Pancreas (tissue), 10 donors: ENCODE measurements around the gene ELOVL5. TPM values are rescaled to one million over a fixed set of nuclear protein-coding genes. Genes with fewer than 3 reads are reported as not detected.

Experiments
- ATAC-seq, 4 donors: fragments of 200-7000 bp; cut with Tn5 transposase; one replicate each; pipeline versions ENCODE4 v1.8.0 to v1.9.1; 2020; ENCODE audit warnings: mild to moderate bottlenecking in 4 of 4, moderate library complexity in 4 of 4
- DNase-seq, 6 donors: peaks; one replicate each; pipeline ENCODE4 v3.0.0-alpha.2; 2020
- FAIRE-seq: peaks from 2 replicates; lab custom pipeline; 2012; peaks lifted over from hg19 to GRCh38; lab: Jason Lieb, UNC
- H3K27ac ChIP-seq, 4 donors: fragments of 200-600 bp; sonication (generic); 1 replicate in 3 of 4; 2 replicates in 1 of 4; pipeline versions ENCODE4 v1.5.0 to v1.8.0; 2020
- H3K27me3 ChIP-seq, 4 donors: fragments of 200-600 bp; one replicate each; pipeline ENCODE4 v1.8.0; 2021
- H3K36me3 ChIP-seq, 3 donors: fragments of 200-600 bp; sonication (generic) in 1 of 3; one replicate each; pipeline versions ENCODE4 v1.5.0 to v1.8.0; 2020 to 2021
- H3K4me1 ChIP-seq, 3 donors: fragments of 200-600 bp; one replicate each; pipeline ENCODE4 v1.8.0; 2021
- H3K4me3 ChIP-seq, 4 donors: fragments of 200-600 bp; sonication (generic) in 2 of 4; one replicate each; pipeline versions ENCODE4 v1.5.0 to v1.8.0; 2020 to 2021
- H3K9me3 ChIP-seq, 4 donors: fragments of 200-600 bp; one replicate each; pipeline ENCODE4 v1.8.0; 2021
- WGBS, 2 donors: extraction: QIAGEN DNeasy Blood & Tissue Kit; methylation state at CpG; one replicate each; pipeline ENCODE4 v1.1.7; 2013; 5-methylcytosine and 5-hydroxymethylcytosine counted together
- intact Hi-C, 3 donors: fragments of 100-400 bp; cut with DNase I; formaldehyde crosslinking; loops; one replicate each; pipeline versions ENCODE4 v1.11.1 to v1.14.2; 2022
- polyA plus RNA-seq, 2 donors: library from polyadenylated mRNA; stranded (reverse); fragments of 200-250 nt; gene quantifications; one replicate each; pipeline ENCODE4 v1.2.3, GENCODE V29; 2013
- total RNA-seq, 6 donors: library from RNA; stranded (reverse); fragmentation: NEBNext Ultra II Directional in 4 of 6; extraction: Animal tissue kit (Norgen Biotek cat#: 25700) in 4 of 6; gene quantifications; one replicate each; pipeline versions ENCODE4 v1.2.1 to v1.2.4, GENCODE V29; 2021 to 2023
- TF ChIP-seq, protein P1 (sequence below), 4 donors: fragments of 200-600 bp; sonication (generic) in 3 of 4; IDR thresholded peaks; one replicate each; pipeline versions ENCODE4 v1.5.0 to v1.8.0; 2021; ENCODE audit warnings: antibody characterized with exemption in 4 of 4
- donor health status: healthy with polysubstance abuse.
- donor health status: DM: no; HTN: no; CAD: no; lungs with moderate emphysema.
- donor health status: DM: no; HTN: no; CAD: no.
- donor health status: control.
- donor health status: control.
- donor health status: Bipolar disorder and iron deficiency.
- donor health status: DM: yes; HTN: yes; CAD: no.
- donor health status: DM: no; HTN: no; CAD: no.
- donor health status: DM: no; HTN: no; CAD: no.
- donor health status: DM: yes; HTN: yes; CAD: no.

The ELOVL5 gene
- total and polyA plus RNA-seq, 8 donors: 2.8 to 21.2 (median 11.2) TPM

DNA sequence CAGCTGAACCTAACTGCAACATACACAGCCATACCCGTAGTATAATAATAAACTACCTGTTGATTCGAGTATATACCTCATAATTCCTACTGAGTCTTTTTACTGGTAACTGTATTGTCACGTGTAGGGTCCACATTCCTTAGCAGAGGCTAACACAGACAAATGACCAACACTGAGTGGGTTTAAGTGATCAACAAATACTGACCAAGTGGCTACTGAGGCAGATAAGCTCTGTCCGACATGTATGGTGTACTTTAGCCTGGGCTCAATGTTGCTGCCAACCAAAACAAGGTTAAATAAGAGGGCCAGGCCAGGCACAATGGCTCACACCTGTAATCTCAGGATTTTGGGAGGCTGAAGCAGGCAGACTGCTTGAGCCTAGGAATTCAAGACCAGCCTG, 12.7 kb downstream of the ELOVL5 start:
- no peaks in the 10 kb centered on the region for H3K4me1 ChIP-seq
- ATAC-seq (no peak), FAIRE-seq (no peak), DNase-seq (no peak)
- TF ChIP-seq, protein P1, sequence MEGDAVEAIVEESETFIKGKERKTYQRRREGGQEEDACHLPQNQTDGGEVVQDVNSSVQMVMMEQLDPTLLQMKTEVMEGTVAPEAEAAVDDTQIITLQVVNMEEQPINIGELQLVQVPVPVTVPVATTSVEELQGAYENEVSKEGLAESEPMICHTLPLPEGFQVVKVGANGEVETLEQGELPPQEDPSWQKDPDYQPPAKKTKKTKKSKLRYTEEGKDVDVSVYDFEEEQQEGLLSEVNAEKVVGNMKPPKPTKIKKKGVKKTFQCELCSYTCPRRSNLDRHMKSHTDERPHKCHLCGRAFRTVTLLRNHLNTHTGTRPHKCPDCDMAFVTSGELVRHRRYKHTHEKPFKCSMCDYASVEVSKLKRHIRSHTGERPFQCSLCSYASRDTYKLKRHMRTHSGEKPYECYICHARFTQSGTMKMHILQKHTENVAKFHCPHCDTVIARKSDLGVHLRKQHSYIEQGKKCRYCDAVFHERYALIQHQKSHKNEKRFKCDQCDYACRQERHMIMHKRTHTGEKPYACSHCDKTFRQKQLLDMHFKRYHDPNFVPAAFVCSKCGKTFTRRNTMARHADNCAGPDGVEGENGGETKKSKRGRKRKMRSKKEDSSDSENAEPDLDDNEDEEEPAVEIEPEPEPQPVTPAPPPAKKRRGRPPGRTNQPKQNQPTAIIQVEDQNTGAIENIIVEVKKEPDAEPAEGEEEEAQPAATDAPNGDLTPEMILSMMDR (IDR thresholded peaks at IDR 0.05): no peak
- WGBS, 2 donors: 75 to 77% methylated on average over 4 of the region's 4 CpGs
- no peaks in the 10 kb centered on the region for H3K27me3 ChIP-seq
- no peak overlapping the region for H3K4me3 ChIP-seq
- no peaks in the 10 kb centered on the region for H3K9me3 ChIP-seq
- intact Hi-C loops: no loop called here
- H3K27ac ChIP-seq: no peak overlapping the region
- H3K36me3 ChIP-seq: no peaks in the 10 kb centered on the region

DNA sequence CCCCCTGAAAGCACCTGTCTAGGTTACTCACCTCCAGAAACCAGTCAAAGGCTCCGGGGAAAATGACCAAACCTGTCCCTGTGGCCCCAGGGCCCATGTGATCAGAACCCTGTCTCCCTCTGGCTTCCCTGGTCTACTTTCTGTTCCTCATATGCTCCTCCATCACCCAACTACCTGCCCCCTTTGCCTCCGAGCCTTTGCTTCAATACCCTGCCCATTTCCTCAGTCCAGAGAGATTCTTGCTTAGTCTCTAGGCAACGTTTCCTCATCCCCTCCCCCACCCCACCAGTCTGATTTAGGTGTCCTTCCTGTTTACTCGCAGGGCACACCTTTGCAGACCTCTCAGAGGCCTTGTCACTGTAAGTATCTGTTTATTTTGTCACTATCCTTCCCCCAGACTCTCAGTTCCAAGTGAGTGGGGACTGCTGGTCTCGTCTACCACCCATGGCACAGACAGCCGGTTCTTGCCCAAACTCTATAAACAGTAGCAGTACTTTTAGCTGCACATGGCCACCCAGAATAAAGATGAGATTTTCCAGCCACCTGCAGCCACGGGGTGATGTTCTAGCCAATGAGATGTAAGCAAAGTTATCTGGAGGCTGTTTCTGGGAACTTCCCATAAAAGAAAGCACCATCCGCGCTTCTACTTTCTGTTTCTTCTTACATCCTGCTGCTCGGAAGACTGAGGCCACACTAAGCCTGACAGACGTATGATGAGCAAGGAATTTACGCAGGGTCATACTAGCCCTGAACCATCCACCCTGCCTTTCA, 13.3 kb downstream of the ELOVL5 start:
- DNase-seq: no peak

DNA sequence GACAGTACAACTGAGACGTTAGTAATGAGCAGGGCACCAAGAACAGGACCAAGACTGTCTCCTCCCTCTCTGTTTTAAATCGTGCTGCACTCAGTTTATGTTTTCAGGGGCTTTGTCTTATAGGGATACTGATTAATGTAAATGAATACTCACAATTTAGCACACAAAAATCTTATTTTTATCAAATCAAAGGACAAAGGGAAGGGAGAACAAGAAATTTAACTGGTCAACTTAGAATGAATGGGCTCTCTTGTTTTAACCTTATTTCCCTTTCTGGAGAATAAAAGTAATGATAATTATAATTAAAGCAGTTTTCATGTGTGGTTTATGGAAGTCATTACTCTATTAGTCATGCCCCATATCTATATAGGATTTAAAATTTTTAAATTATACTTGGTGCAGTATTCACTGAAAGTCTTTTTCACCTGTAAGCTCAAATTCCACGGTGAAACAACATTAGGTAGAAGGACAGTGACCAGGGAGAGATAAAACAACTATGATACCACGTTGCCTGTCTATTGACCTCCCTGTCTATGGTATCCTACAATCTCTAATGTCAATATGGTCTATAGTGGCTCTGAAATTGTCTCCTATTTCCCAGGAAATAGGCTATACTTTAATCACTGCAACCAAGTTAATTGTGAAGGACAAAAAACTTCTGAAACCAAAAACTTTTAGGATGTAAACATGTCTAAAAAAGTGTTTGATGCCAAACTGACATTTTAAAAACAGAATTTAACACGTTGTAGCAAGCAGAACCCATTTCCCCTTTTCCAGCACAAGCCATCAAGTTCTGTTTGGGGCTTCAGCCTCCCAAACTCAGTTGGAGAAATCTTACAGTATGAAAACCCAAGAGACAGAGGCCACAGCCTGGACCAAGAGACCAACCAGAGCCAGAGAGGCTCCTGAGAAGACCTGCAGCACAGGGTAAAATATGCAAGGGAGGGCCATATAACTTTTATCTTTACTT, 15.0 kb downstream of the ELOVL5 start:
- H3K4me1 ChIP-seq: no peaks in the 10 kb centered on the region

More for the DNA sequence above, 13.3 kb downstream of the ELOVL5 start:
- WGBS, 2 donors: 78% methylated on average over 12 of the region's 12 CpGs
- no peak for FAIRE-seq
- Histone ChIP-seq H3K36me3 (no peaks in the 10 kb centered on the region), H3K4me1 (no peaks in the 10 kb centered on the region), H3K27ac (no peak overlapping the region), H3K4me3 (no peak overlapping the region), H3K27me3 (no peaks in the 10 kb centered on the region), H3K9me3 (no peaks in the 10 kb centered on the region)
- TF ChIP-seq, protein P1 (IDR thresholded peaks at IDR 0.05): no peak
- ATAC-seq: peak in 2 of 4 donors; percentile 19 to 41
- intact Hi-C loops: no loop called here

DNA sequence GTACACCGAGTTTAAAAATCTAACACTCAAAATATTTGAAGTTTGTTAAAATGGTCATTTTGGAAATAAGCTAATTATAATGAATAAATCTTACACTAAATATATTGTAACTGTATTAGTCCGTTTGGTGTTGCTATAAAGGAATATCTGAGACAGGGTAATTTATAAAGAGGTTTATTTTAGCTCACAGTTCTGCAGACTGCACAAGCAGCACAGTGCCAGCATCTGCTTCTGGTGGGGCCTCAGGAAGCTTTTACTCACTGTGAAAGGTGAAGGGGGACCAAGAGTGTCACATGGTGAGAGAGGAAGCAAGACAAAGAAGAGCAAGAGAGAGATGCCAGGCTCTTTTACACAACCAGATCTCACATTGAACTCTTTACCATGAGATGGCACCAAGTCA, 17.1 kb downstream of the ELOVL5 start:
- no peak for FAIRE-seq
- 89 to 95% methylated on average over 2 of the region's 2 CpGs for WGBS, 2 donors
- TF ChIP-seq, protein P1 (IDR thresholded peaks at IDR 0.05): no peak

More for the DNA sequence above, 15.0 kb downstream of the ELOVL5 start:
- WGBS, 2 donors: 57 to 70% methylated on average over 5 of the region's 5 CpGs
- TF ChIP-seq, protein P1 (IDR thresholded peaks at IDR 0.05): no peak
- FAIRE-seq (no peak), ATAC-seq (no peak), DNase-seq (no peak)
- H3K27ac ChIP-seq: no peak overlapping the region
- no peak overlapping the region for H3K4me3 ChIP-seq
- H3K27me3 ChIP-seq: no peaks in the 10 kb centered on the region
- no peaks in the 10 kb centered on the region for H3K9me3 ChIP-seq
- intact Hi-C loops: no loop called here
- no peaks in the 10 kb centered on the region for H3K36me3 ChIP-seq

More for the DNA sequence above, 17.1 kb downstream of the ELOVL5 start:
- no peak for DNase-seq
- ATAC-seq: no peak
- Histone ChIP-seq H3K27ac (no peak overlapping the region), H3K36me3 (no peaks in the 10 kb centered on the region), H3K27me3 (no peaks in the 10 kb centered on the region), H3K9me3 (no peaks in the 10 kb centered on the region), H3K4me1 (peaks cover 0 to 7% (median 0%) of the 10 kb centered on the region in 3 donors), H3K4me3 (no peak overlapping the region)
- intact Hi-C loops: no loop called here
